ENCODE results near the gene FATE1. TPM values are rescaled to one million over a fixed set of nuclear protein-coding genes. Genes with fewer than 3 reads are reported as not detected.

FATE1 gene
- total and polyA plus RNA-seq, 2 of the 8 experiments (the other 6 are each of a cell fraction or from before 2014, with no cell fraction given) = 0.12 TPM; not detected in 1

DNA sequence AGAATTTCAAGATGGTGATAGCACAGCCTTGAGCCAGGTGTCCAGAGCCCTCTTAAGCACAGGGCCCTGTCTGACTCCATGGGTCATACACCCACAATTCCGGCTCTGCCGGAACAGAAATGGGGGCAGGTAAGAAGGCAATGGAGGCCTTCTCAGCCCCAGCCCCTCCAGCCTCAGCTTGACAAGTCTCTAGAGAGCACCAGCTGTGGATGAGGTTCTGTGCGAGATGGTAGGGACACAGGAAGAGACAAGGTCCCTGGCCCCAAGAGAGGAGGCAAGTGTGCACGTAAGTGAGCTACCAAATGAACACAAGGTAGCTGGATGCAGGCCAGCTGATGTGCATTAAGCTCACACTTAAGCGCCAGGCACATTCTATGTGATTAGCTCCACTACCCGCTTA, 23.0 kb upstream of the FATE1 start:
- no peak for FAIRE-seq
- POLR2A ChIA-PET (ENCODE audit: partially characterized antibody) = no interaction called here
- Histone ChIP-seq H3K23me2 (ENCODE audit: low read depth, low read length) (no peaks in the 10 kb centered on the region), H3K9me3 (ENCODE audit: insufficient read depth in 2 of 2, low read depth in 1 of 2, low read length in 1 of 2) (no peaks in the 10 kb centered on the region), H3K56ac (replicated peaks; ENCODE audit: insufficient read length, low read depth, low read length) (no peak overlapping the region), H4K8ac (ENCODE audit: extremely low read depth, insufficient read depth, low read length) (no peak overlapping the region), H4K91ac (replicated peaks; ENCODE audit: insufficient read length, low read length) (no peak overlapping the region), H3K4me3 (ENCODE audit: extremely low read depth in 1 of 4, insufficient read depth in 2 of 4, low read depth in 3 of 4, low read length in 4 of 4) (no peak overlapping the region), H4K5ac (ENCODE audit: insufficient read length, low read depth, low read length) (no peak overlapping the region), H3K79me2 (ENCODE audit: control insufficient read depth in 1 of 2, insufficient read depth in 2 of 2, low read length in 2 of 2) (no peaks in the 10 kb centered on the region), H3K4ac (replicated peaks; ENCODE audit: insufficient read length, low read depth, low read length) (no peak overlapping the region), H2BK120ac (replicated peaks; ENCODE audit: low read depth, low read length) (no peak overlapping the region), H2AK5ac (ENCODE audit: low read depth, low read length) (no peak overlapping the region), H3K4me1 (replicated peaks in 1 of 4; ENCODE audit: control insufficient read depth in 3 of 4, insufficient read depth in 4 of 4, low read length in 3 of 4) (peaks cover 0 to 6% (median 0%) of the 10 kb centered on the region in 4 experiments; a peak in 1 of 7 replicates), H3K36me3 (ENCODE audit: control insufficient read depth in 2 of 4, insufficient read depth in 4 of 4, low read length in 3 of 4) (no peaks in the 10 kb centered on the region), H3K4me2 (ENCODE audit: insufficient read depth in 1 of 2, low read depth in 2 of 2, low read length in 2 of 2) (no peak overlapping the region), H3K18ac (ENCODE audit: extremely low read depth, low read length) (no peak overlapping the region), H2BK12ac (ENCODE audit: low read depth, low read length) (no peak overlapping the region), H3K23ac (ENCODE audit: insufficient read length) (no peak overlapping the region), H2BK5ac (ENCODE audit: low read depth, low read length) (no peak overlapping the region), H3K14ac (ENCODE audit: insufficient read length) (no peak overlapping the region), H2AFZ (ENCODE audit: low read length) (no peak overlapping the region), H3K9ac (replicated peaks in 1 of 4; ENCODE audit: extremely low read depth in 1 of 4, low read depth in 3 of 4, low read length in 3 of 4) (no peak overlapping the region), H3K79me1 (ENCODE audit: low read depth, low read length) (no peaks in the 10 kb centered on the region), H2BK20ac (ENCODE audit: low read length) (no peak overlapping the region), H4K20me1 (replicated peaks in 1 of 2; ENCODE audit: control insufficient read depth in 1 of 2, insufficient read depth in 2 of 2, low read length in 2 of 2) (no peaks in the 10 kb centered on the region), H3K27me3 (replicated peaks in 1 of 4; ENCODE audit: control insufficient read depth in 3 of 4, extremely low read depth in 1 of 4, insufficient read depth in 3 of 4, low read length in 3 of 4) (peaks cover 0 to 6% (median 1%) of the 10 kb centered on the region in 4 experiments; a peak in 2 of 7 replicates), H2BK15ac (ENCODE audit: low read length) (no peak overlapping the region), H3K27ac (ENCODE audit: low read depth, low read length) (no peak overlapping the region)
- TF ChIP-seq CTBP2 (IDR thresholded peaks at IDR 0.05; ENCODE audit: borderline replicate concordance, insufficient read depth, insufficient read length, low read length) = no peak
- TF ChIP-seq FOSL1 (IDR thresholded peaks at IDR 0.05; ENCODE audit: insufficient read depth, low read depth, low read length) = no peak
- TF ChIP-seq EP300 (IDR thresholded peaks at IDR 0.05; ENCODE audit: borderline replicate concordance in 1 of 2, low read depth in 2 of 2, low read length in 2 of 2) = no peak
- TF ChIP-seq TAF1 (IDR thresholded peaks at IDR 0.05; ENCODE audit: low read depth, low read length) = no peak
- TF ChIP-seq NRF1 (IDR thresholded peaks at IDR 0.05; ENCODE audit: low read depth, low read length) = no peak
- no peak for TF ChIP-seq SIN3A (conservative IDR thresholded peaks at IDR 0.05 in 1 of 2, IDR thresholded peaks at IDR 0.05 in 1 of 2; ENCODE audit: low read depth in 1 of 2, low read length in 2 of 2)
- no peak for TF ChIP-seq POLR2AphosphoS5 (IDR thresholded peaks at IDR 0.05; ENCODE audit: low read depth, low read length)
- no peak for TF ChIP-seq SP4 (IDR thresholded peaks at IDR 0.05; ENCODE audit: low read length)
- TF ChIP-seq RBBP5 (IDR thresholded peaks at IDR 0.05; ENCODE audit: borderline replicate concordance, low read depth, low read length) = no peak
- DNase-seq (ENCODE audit: low read depth in 1 of 2, low spot score in 2 of 2) = no peak
- 89% methylated on average over 6 of the region's 6 CpGs; no CpG with 5 or more reads in 1 of the 2 experiments for WGBS, 2 experiments (ENCODE audit: extremely low coverage in 1 of 2, insufficient coverage in 1 of 2, insufficient read length in 1 of 2, insufficient replicate concordance in 2 of 2, low coverage in 1 of 2, low lambda C conversion rate in 2 of 2, missing lambda C conversion rate in 1 of 2)
- CTCF ChIA-PET (ENCODE audit: partially characterized antibody) = interaction anchor here (0.9 kb wide), 1 partner anchor 11 kb away, joined by 3 read pairs; no protein-coding TSS in a partner anchor

Data from H1 (cell line).